22Rv1 (cell line): ENCODE results near the gene EEIG2.
"Not testable (repeated sequence)": the region's sequence is repeated elsewhere in the genome, so short reads cannot be mapped to it uniquely, and the experiment has no call there.

Experiments
- CTCF ChIP-seq: fragments of 450-650 bp; IDR thresholded peaks from 2 replicates; pipeline ENCODE4 v1.5.1; 2017; ENCODE audit warnings: mild to moderate bottlenecking
- ZFX ChIP-seq: fragments of 450-650 bp; IDR thresholded peaks from 2 replicates; pipeline ENCODE4 v1.6.1; 2017; ENCODE audit warnings: antibody characterized with exemption, borderline replicate concordance

- not testable (repeated sequence) for TF ChIP-seq CTCF, ZFX
Observed at GRCh38 chr1:108536791-108537190, 23.1 kb upstream of the EEIG2 start.
